PC-3 (cell line): Measurements from ENCODE around the gene GADL1.

Experiments
- EZH2 ChIP-seq: fragments of 300-600 bp; sonication (generic); IDR thresholded peaks from one replicate; pipeline ENCODE4 v1.6.1; 2017; ENCODE audit warnings: antibody characterized with exemption, mild to moderate bottlenecking, low read length; ENCODE audit not compliant: unreplicated experiment
- TF ChIP-seq, protein P1 (sequence below): fragments of 300-600 bp; sonication (generic); conservative IDR thresholded peaks from 2 replicates; pipeline ENCODE4 v1.5.1; 2017; ENCODE audit warnings: antibody characterized with exemption, low read depth, mild to moderate bottlenecking, low read length

DNA sequence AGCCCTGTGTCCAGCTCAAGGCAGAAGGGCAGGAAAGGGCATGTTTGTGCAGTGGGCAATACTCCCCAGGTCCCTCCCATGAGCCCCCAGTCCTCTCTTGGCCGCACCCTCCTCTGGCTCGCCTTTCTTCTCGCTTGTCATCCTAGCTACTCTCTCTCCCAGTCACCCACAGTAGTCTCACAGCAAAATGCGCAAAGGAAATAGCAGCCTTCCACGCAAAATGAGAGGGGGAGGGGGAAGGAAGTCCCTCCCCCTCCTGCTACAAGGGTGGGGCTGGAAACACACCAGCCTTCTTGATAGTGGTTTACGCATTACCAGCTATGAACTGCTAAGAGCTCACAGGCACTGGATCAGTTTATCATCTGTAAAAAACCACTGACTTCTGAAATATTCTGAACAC lies 83.8 kb downstream of the GADL1 start:
- TF ChIP-seq, protein P1, sequence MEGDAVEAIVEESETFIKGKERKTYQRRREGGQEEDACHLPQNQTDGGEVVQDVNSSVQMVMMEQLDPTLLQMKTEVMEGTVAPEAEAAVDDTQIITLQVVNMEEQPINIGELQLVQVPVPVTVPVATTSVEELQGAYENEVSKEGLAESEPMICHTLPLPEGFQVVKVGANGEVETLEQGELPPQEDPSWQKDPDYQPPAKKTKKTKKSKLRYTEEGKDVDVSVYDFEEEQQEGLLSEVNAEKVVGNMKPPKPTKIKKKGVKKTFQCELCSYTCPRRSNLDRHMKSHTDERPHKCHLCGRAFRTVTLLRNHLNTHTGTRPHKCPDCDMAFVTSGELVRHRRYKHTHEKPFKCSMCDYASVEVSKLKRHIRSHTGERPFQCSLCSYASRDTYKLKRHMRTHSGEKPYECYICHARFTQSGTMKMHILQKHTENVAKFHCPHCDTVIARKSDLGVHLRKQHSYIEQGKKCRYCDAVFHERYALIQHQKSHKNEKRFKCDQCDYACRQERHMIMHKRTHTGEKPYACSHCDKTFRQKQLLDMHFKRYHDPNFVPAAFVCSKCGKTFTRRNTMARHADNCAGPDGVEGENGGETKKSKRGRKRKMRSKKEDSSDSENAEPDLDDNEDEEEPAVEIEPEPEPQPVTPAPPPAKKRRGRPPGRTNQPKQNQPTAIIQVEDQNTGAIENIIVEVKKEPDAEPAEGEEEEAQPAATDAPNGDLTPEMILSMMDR = no peak
- no peak for TF ChIP-seq EZH2
